K562 (cell line): Measurements from ENCODE around the gene HBP1. TPM values are rescaled to one million over a fixed set of nuclear protein-coding genes. Genes with fewer than 3 reads are reported as not detected.

ENCODE experiments used
- ATAC-seq: fragments of 200-7000 bp; cut with Tn5 transposase; 3 replicates; pipeline ENCODE4 v1.9.1; 2020; ENCODE audit warnings: moderate library complexity
- BruUV-seq: library from RNA; stranded (reverse); fragments of 400-500 nt; replicated peaks from 2 replicates; lab custom pipeline; 2021; lab: Mats Ljungman, UMichigan
- CTCF ChIA-PET: fragments of 300-600 bp; formaldehyde crosslinking; extraction: SDS; loops from one replicate; lab custom pipeline; 2021; ENCODE audit warnings: low intra/inter-chr PET ratio; lab: Yijun Ruan, JAX
- POLR2A ChIA-PET: fragments of 300-600, 350-650 bp; sonication (Branson Sonifier 250); formaldehyde crosslinking; extraction: SDS; loops from one replicate; lab custom pipeline; 2021; ENCODE audit warnings: antibody characterized with exemption, inconsistent platforms; lab: Yijun Ruan, JAX
- DNase-seq, 4 experiments: peaks; one replicate each; pipeline versions ENCODE4 v3.0.0 to v3.0.0-alpha.2; 2011 to 2018; ENCODE audit warnings: low spot score in 3 of 4, mixed read lengths in 3 of 4; ENCODE audit errors: extremely low read depth in 1 of 4
- FAIRE-seq: peaks from 2 replicates; lab custom pipeline; 2011; peaks lifted over from hg19 to GRCh38; lab: Jason Lieb, UNC
- H2AFZ ChIP-seq: 2 replicates; pipeline ENCODE4 v1.6.0; 2011; ENCODE audit warnings: low read depth, low read length, control low read depth, inconsistent platforms
- H3K27ac ChIP-seq: fragments of 200-600 bp; 3 replicates; pipeline ENCODE4 v1.8.0; 2011; ENCODE audit warnings: low read depth, mild to moderate bottlenecking, control low read depth, inconsistent platforms, low read length, moderate library complexity, mixed read lengths; ENCODE audit errors: extremely low read depth
- H3K27me3 ChIP-seq, 2 experiments: fragments of 300-600 bp in 1 of 2; 2 replicates in 1 of 2; 3 replicates in 1 of 2; pipeline versions ENCODE4 v1.6.0 to v1.8.0; 2011; ENCODE audit warnings: inconsistent platforms in 2 of 2, low read length in 2 of 2, mild to moderate bottlenecking in 1 of 2, mixed read lengths in 1 of 2, moderate library complexity in 1 of 2; ENCODE audit not compliant: control insufficient read depth in 2 of 2, insufficient read depth in 2 of 2
- H3K36me3 ChIP-seq: fragments of 300-600 bp; 3 replicates; pipeline ENCODE4 v1.8.0; 2011; ENCODE audit warnings: mild to moderate bottlenecking, low read length, inconsistent platforms; ENCODE audit not compliant: control insufficient read depth, insufficient read depth
- H3K4me1 ChIP-seq, 2 experiments: fragments of 200-600 bp in 1 of 2; replicated peaks in 1 of 2; 2 replicates in 1 of 2; 3 replicates in 1 of 2; pipeline versions ENCODE4 v1.5.1 to v1.8.0; 2011; ENCODE audit warnings: inconsistent platforms in 2 of 2, low read length in 2 of 2, mild to moderate bottlenecking in 1 of 2, mixed read lengths in 1 of 2, moderate library complexity in 1 of 2; ENCODE audit not compliant: control insufficient read depth in 2 of 2, insufficient read depth in 2 of 2
- H3K4me2 ChIP-seq: 2 replicates; pipeline ENCODE4 v1.6.1; 2011; ENCODE audit warnings: low read length, control low read depth, inconsistent platforms, mixed read lengths; ENCODE audit not compliant: insufficient read depth
- H3K4me3 ChIP-seq: fragments of 200-600 bp; sonication (generic), shearing (Covaris generic); 2 replicates; pipeline ENCODE4 v1.5.1; 2016; ENCODE audit warnings: control low read depth, inconsistent platforms
- H3K79me2 ChIP-seq: fragments of 200-600 bp; 3 replicates; pipeline ENCODE4 v1.8.0; 2011; ENCODE audit warnings: low read length, inconsistent platforms; ENCODE audit not compliant: control insufficient read depth, insufficient read depth
- H3K9ac ChIP-seq, 2 experiments: 2 replicates each; pipeline versions ENCODE4 v1.6.0 to v1.6.1; 2011; ENCODE audit warnings: low read depth in 2 of 2, low read length in 2 of 2, control low read depth in 1 of 2, inconsistent platforms in 1 of 2, mild to moderate bottlenecking in 1 of 2, mixed read lengths in 1 of 2; ENCODE audit not compliant: insufficient read depth in 1 of 2
- H3K9me1 ChIP-seq: one replicate; pipeline ENCODE4 v1.6.0; 2011; ENCODE audit warnings: inconsistent platforms, mild to moderate bottlenecking, low read length, moderate library complexity; ENCODE audit not compliant: control insufficient read depth, insufficient read depth
- H3K9me3 ChIP-seq: replicated peaks from 2 replicates; pipeline ENCODE4 v1.5.1; 2011; ENCODE audit warnings: low read depth, low read length, inconsistent platforms; ENCODE audit not compliant: control insufficient read depth, insufficient read depth
- H4K20me1 ChIP-seq: replicated peaks from 2 replicates; pipeline ENCODE4 v1.6.1; 2011; ENCODE audit warnings: low read length, inconsistent platforms, mixed read lengths; ENCODE audit not compliant: control insufficient read depth, insufficient read depth
- CBX1 ChIP-seq: sonication (generic); IDR thresholded peaks from 2 replicates; pipeline ENCODE4 v1.6.1; 2016; ENCODE audit warnings: antibody characterized with exemption, low read depth, mild to moderate bottlenecking
- CEBPB ChIP-seq: fragments of 450-650 bp; IDR thresholded peaks from 2 replicates; pipeline ENCODE4 v1.6.1; 2016; ENCODE audit warnings: missing genetic modification characterization, missing compliant biosample characterization
- CEBPG ChIP-seq, 3 experiments: fragments of 200-800 bp in 1 of 3; sonication (Bioruptor generic) in 1 of 3; sonication (generic) in 1 of 3; formaldehyde crosslinking in 1 of 3; IDR thresholded peaks in 2 of 3; conservative IDR thresholded peaks in 1 of 3; 2 replicates each; pipeline versions ENCODE4 v1.6.1 to v1.8.0; 2016 to 2022; ENCODE audit warnings: missing compliant biosample characterization in 2 of 3, missing genetic modification characterization in 2 of 3, mild to moderate bottlenecking in 1 of 3, missing genetic modification reagents in 1 of 3
- E2F3 ChIP-seq: fragments of 250-450 bp; sonication (Bioruptor Pico); IDR thresholded peaks from 2 replicates; pipeline ENCODE4 v1.4.0; 2020; ENCODE audit warnings: mild to moderate bottlenecking
- FOXJ2 ChIP-seq: fragments of 200-800 bp; sonication (Bioruptor generic); IDR thresholded peaks from 2 replicates; pipeline ENCODE4 v1.6.1; 2016; ENCODE audit warnings: missing genetic modification characterization, missing compliant biosample characterization
- MEF2A ChIP-seq: IDR thresholded peaks from 2 replicates; pipeline ENCODE4 v1.6.1; 2011; ENCODE audit warnings: low read depth, mild to moderate bottlenecking, low read length, moderate library complexity; ENCODE audit not compliant: control insufficient read depth
- NCOR1 ChIP-seq: fragments of 450-650 bp; IDR thresholded peaks from 2 replicates; pipeline ENCODE4 v1.6.1; 2016; ENCODE audit warnings: mild to moderate bottlenecking, moderate library complexity
- PHF8 ChIP-seq: fragments of 200-600 bp; sonication (generic); IDR thresholded peaks from 2 replicates; pipeline ENCODE4 v1.6.1; 2012; ENCODE audit warnings: mixed run types, mild to moderate bottlenecking, inconsistent platforms, low read length, moderate library complexity, borderline replicate concordance
- POLR2AphosphoS2 ChIP-seq: IDR thresholded peaks from 2 replicates; pipeline ENCODE4 v1.6.1; 2012; ENCODE audit warnings: low read length, improper control_type of control experiment
- SLC30A9 ChIP-seq: fragments of 250-450 bp; sonication (Bioruptor Pico); IDR thresholded peaks from 2 replicates; pipeline ENCODE4 v1.8.0; 2022; ENCODE audit warnings: mild to moderate bottlenecking, moderate library complexity
- SMARCA4 ChIP-seq: fragments of 450-650 bp; IDR thresholded peaks from 2 replicates; pipeline ENCODE4 v1.6.1; 2016
- SMARCC2 ChIP-seq: fragments of 450-650 bp; IDR thresholded peaks from 2 replicates; pipeline ENCODE4 v1.6.1; 2017; ENCODE audit warnings: antibody characterized with exemption, moderate library complexity, mild to moderate bottlenecking, low read depth
- VEZF1 ChIP-seq: fragments of 200-800 bp; sonication (Bioruptor generic); IDR thresholded peaks from 2 replicates; pipeline ENCODE4 v1.6.1; 2017; ENCODE audit warnings: missing genetic modification characterization, missing compliant biosample characterization
- ZFP36 ChIP-seq: fragments of 150-350 bp; IDR thresholded peaks from 2 replicates; pipeline ENCODE4 v1.6.1; 2018; ENCODE audit warnings: low read length, low read depth; ENCODE audit not compliant: partially characterized antibody
- ZNF75A ChIP-seq: fragments of 450-650 bp; formaldehyde crosslinking; IDR thresholded peaks from 2 replicates; pipeline ENCODE4 v1.4.0; 2020; ENCODE audit warnings: mild to moderate bottlenecking
- WGBS: fragments of 100-300 bp; shearing (Covaris generic); methylation state at CpG from one replicate; pipeline ENCODE4 v1.1.6; 2016; ENCODE audit warnings: low coverage, mixed read lengths; ENCODE audit not compliant: insufficient coverage; ENCODE audit errors: missing lambda C conversion rate; 5-methylcytosine and 5-hydroxymethylcytosine counted together
- in situ Hi-C: fragments of 300-500 bp; cut with MboI; formaldehyde crosslinking; loops from 4 replicates; pipeline ENCODE4 v1.15.0; 2018; ENCODE audit warnings: inconsistent platforms, mixed read lengths
- intact Hi-C: fragments of 100-400 bp; cut with micrococcal nuclease; formaldehyde crosslinking; loops from 2 replicates; pipeline ENCODE4 v1.14.2; 2022
- polyA plus RNA-seq, 8 experiments: library from polyadenylated mRNA; depleted of rRNA in 4 of 8; stranded (reverse) in 5 of 8; unstranded in 3 of 8; fragments of >200 nt; fragmentation: Nextera tagmentation in 2 of 8; fragmentation: Illumina TruSeq in 1 of 8; extraction: Ambion mirVana in 2 of 8; extraction: Trizol in 1 of 8; gene quantifications; 2 replicates each; pipeline versions ENCODE4 v1.2.1 to v1.2.3, GENCODE V29; 2011 to 2014; ENCODE audit warnings: inconsistent platforms in 1 of 8, missing spikeins in 1 of 8
- total RNA-seq, 7 experiments: library from RNA; depleted of rRNA in 6 of 7; stranded (reverse); fragments of >200 nt in 6 of 7; fragmentation: Illumina TruSeq in 2 of 7; extraction: Trizol in 2 of 7; gene quantifications; 2 replicates each; pipeline versions ENCODE4 v1.2.1 to v1.2.3, GENCODE V29; 2011 to 2021; ENCODE audit warnings: low replicate concordance in 1 of 7
- TF ChIP-seq, protein P1 (sequence below): fragments of 250-450 bp; sonication (Bioruptor Pico); IDR thresholded peaks from 2 replicates; pipeline ENCODE4 v1.8.0; 2022; ENCODE audit warnings: inconsistent platforms

The HBP1 gene
- total and polyA plus RNA-seq, 9 of the 15 experiments (the other 6 are each of a cell fraction or from before 2014, with no cell fraction given) = 18.7 to 59.9 (median 27.0) TPM

DNA sequence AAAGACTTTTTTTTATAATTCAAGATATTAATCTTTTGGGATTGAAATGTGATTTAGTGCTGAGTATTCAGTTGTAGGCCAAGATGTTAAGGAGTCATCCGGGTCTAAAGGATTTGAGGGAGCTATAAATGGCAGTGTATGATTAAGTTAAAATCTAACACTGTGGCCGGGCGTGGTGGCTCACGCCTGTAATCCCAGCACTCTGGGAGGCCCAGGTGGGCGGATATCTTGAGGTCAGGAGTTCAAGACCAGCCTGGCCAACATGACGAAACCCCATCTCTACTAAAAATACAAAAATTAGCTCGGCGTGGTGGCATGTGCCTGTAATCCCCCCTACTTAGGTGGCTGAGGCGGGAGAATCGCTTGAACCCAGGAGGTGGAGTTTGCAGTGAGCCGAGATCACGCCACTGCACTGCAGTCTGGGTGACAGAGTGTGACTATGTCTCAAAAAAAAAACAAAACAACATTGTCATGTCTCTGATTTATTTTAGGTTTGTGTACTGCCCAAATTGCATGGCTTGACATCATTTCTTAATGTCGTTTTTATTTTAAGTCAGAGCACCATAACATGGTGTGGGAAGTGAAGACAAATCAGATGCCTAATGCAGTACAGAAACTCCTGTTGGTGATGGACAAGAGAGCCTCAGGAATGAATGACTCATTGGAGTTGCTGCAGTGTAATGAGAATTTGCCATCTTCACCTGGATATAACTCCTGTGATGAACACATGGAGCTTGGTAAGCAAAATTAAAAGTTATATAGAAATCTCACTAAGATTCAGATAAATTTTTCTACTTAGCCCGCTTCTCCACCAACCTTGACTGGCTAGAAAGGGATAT lies 10.7 kb downstream of the HBP1 start (continued):
- TF ChIP-seq CEBPG (CRISPR knock-in tag; IDR thresholded peaks at IDR 0.05) = 0 out of 2 replicates have a peak, but pooled peaks have one; percentile 12
- TF ChIP-seq CEBPG (tag; conservative IDR thresholded peaks at IDR 0.05 in 1 of 2, IDR thresholded peaks at IDR 0.05 in 1 of 2) = no peak
- TF ChIP-seq ZNF75A (CRISPR knock-in tag) = no peak
- TF ChIP-seq E2F3 (CRISPR knock-in tag) = no peak
- no peak for TF ChIP-seq POLR2AphosphoS2
- TF ChIP-seq PHF8 = no peak
- 0 out of 2 replicates have a peak, but pooled peaks have one; percentile 2 for TF ChIP-seq NCOR1
- no peak for TF ChIP-seq CBX1

DNA sequence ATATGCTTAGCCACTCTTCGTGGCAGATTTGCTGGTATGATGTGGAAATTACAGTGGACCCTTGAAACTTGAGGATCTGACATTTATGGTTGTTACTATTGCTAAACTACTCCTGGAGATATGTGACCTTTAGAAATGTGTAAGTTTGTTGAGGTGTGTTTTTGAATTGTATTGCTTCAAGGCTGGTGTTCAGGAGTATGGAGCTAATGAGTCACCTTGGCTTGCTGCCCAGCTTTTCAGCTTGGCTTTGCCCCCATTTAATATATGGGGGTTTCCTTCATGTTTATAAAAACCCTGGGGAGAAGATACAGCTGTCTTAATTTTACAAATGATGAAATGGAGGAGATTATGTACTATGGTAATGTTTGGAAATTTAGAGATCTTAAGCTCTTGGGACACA lies 11.6 kb downstream of the HBP1 start:
- no peaks in the 10 kb centered on the region for H3K9me1 ChIP-seq
- H3K27ac ChIP-seq = no peak overlapping the region; the same call in 2 of the 3 replicates
- ATAC-seq (peak; percentile 50), DNase-seq (peak in 2 of 4 experiments; percentile 30 to 72), FAIRE-seq (peak; percentile 51)
- H3K4me3 ChIP-seq = no peak overlapping the region
- BruUV-seq = no TSS peak
- intact Hi-C loops (no loop called here), in situ Hi-C loops (no loop called here)
- WGBS = 38% methylated on average over 1 of the region's 1 CpG
- no peak overlapping the region for H2AFZ ChIP-seq
- peaks cover 19% of the 10 kb centered on the region; the same call in 2 of the 3 replicates for H3K79me2 ChIP-seq
- H3K9ac ChIP-seq = no peak overlapping the region
- H3K27me3 ChIP-seq = no peaks in the 10 kb centered on the region
- no peaks in the 10 kb centered on the region for H3K9me3 ChIP-seq
- no peaks in the 10 kb centered on the region for H4K20me1 ChIP-seq
- H3K4me2 ChIP-seq = no peak overlapping the region
- ChIA-PET CTCF (no interaction called here), POLR2A (interaction anchor here (0.7 to 3.8 kb wide), 7 partner anchors 9 to 202 kb away, joined by 3 to 35 read pairs (median 6); partner anchors contain the start of gene HBP1)
- H3K36me3 ChIP-seq = peaks cover 37% of the 10 kb centered on the region
- H3K4me1 ChIP-seq = peaks cover 0 to 5% of the 10 kb centered on the region in 2 experiments; a peak in 2 of 5 replicates
- TF ChIP-seq SMARCC2 (0 out of 2 replicates have a peak, but pooled peaks have one; percentile 30), SMARCA4 (peak; percentile 62), VEZF1 (CRISPR knock-in tag) (0 out of 2 replicates have a peak, but pooled peaks have one; percentile 9), MEF2A (no peak), ZFP36 (no peak), SLC30A9 (CRISPR knock-in tag) (no peak), FOXJ2 (tag) (0 out of 2 replicates have a peak, but pooled peaks have one; percentile 23), CEBPB (tag) (0 out of 2 replicates have a peak, but pooled peaks have one; percentile 41)
- TF ChIP-seq, protein P1, sequence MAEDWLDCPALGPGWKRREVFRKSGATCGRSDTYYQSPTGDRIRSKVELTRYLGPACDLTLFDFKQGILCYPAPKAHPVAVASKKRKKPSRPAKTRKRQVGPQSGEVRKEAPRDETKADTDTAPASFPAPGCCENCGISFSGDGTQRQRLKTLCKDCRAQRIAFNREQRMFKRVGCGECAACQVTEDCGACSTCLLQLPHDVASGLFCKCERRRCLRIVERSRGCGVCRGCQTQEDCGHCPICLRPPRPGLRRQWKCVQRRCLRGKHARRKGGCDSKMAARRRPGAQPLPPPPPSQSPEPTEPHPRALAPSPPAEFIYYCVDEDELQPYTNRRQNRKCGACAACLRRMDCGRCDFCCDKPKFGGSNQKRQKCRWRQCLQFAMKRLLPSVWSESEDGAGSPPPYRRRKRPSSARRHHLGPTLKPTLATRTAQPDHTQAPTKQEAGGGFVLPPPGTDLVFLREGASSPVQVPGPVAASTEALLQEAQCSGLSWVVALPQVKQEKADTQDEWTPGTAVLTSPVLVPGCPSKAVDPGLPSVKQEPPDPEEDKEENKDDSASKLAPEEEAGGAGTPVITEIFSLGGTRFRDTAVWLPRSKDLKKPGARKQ (CRISPR knock-in tag) = no peak
